GM18873 (cell line): Measurements from ENCODE around the gene DDIAS.
A peak's percentile ranks its signal among the peaks of the same experiment; 100 is the strongest.
"Not testable (repeated sequence)": the region's sequence is repeated elsewhere in the genome, so short reads cannot be mapped to it uniquely, and the experiment has no call there.

Experiments
- ATAC-seq: cut with Tn5 transposase; IDR thresholded peaks from one replicate; pipeline ENCODE4 v1.9.1; 2021; ENCODE audit warnings: mild to moderate bottlenecking, moderate library complexity, moderate number of reproducible peaks; ENCODE audit not compliant: unreplicated experiment, low FRiP score

DDIAS gene

DNA sequence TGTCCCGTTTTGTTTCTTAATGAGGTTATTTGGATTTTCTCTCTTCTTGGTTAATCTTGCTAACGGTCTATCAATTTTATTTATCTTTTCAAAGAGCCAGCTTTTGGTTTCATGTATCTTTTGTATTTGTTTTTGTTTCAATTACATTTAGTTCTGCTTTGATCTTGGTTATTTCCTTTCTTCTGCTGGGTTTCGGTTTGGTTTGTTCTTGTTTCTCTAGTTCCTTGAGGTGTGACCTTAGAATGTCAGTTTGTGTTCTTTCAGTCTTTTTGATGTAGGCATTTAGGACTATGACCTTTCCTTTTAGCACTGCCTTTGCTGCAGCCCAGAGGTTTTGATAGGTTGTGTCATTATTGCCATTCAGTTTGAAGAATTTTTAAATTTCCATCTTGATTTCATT, 18.7 kb downstream of the DDIAS start:
- not testable (repeated sequence) for ATAC-seq

DNA sequence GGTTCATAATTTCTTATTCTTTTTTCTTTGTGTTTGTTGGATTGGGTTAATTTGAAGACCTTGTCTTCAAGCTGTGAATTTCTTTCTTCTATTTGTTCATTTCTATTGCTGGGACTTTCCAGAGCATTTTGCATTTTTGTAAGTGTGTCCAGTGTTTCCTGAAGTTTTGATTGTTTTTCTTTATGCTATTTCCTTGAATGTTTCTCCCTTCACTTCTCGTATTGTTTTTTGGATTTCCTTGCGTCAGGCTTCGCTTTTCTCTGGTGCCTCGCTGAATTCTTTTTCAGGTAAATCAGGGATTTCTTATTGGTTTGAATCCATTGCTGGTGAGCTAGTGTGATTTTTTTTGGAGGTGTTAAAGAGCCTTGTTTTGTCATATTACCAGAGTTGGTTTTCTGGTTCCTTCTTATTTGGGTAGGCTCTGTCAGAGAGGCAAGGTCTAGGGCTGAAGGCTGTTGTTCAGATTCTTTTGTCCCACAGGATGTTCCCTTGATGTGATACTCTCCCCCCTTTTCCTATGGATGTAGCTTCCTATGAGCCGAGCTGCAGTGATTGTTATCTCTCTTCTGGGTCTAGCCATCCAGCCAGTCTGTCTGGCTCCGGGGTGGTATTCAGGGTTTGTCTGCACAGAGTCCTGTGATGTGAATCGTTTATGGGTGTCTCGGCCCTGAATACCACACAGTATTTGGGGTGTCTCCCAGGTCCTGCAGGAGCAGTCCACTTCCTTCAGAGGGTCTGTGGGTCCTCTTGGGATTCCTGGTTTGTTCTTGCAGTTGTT, 21.0 kb downstream of the DDIAS start:
- not testable (repeated sequence) for ATAC-seq

DNA sequence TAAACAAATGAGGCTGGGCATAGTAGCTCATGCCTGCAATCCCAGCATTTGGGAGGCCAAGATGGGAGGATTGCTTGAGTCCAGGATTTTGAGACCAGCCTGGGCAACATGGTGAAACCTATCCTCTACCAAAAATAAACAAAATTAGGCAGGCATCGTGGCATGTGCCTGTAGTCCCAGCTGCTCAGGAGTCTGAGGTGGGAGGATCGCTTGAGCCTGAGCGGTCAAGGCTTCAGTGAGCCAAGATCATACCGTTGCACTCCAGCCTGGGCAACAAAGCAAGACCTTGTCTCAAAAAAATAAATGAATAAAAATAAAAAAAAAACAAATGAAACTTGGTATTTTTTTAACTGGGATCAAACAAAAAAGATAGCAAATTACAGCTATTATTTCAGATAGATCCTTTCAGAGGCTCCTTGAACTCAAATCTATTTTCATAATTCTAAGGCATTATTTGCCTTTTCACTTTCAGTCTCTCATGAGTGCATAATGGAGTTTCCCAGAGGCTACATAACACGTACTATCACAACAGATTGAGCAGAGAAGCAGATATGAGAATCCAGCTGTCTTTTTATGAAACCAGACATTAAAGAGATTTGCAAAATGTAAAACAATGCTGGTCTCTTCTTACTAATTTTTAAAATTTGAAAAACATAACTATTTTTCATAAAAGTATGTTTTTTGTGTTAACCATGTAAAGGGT, 23.1 kb downstream of the DDIAS start:
- ATAC-seq: no peak

GRCh38 chr11:82927264-82927880, 25.8 kb downstream of the DDIAS start:
- no peak for ATAC-seq

DNA sequence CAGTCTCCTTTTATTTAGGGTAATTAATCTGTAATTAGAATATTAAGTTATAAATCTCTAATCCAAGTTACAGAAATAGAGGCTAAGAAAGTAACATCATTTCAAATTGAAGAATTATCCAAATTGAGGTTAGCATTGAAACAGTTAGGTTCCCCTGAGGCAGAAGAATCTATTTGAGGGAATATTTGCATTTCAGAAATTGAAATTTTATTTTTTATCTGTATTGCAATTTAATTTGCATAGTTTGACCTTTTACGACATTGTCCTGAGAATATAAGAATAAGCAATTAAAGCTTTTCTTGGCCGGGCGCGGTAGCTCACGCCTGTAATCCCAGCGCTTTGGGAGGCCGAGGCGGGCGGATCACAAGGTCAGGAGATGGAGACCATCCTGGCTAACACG, 27.6 kb downstream of the DDIAS start:
- ATAC-seq: no peak

GRCh38 chr11:82930229-82930628, 28.7 kb downstream of the DDIAS start:
- no peak for ATAC-seq

GRCh38 chr11:82930734-82931133, 29.2 kb downstream of the DDIAS start:
- no peak for ATAC-seq

- no peak for ATAC-seq
These were observed 31.0 kb downstream of the DDIAS start for GRCh38 chr11:82932564-82932963.

DNA sequence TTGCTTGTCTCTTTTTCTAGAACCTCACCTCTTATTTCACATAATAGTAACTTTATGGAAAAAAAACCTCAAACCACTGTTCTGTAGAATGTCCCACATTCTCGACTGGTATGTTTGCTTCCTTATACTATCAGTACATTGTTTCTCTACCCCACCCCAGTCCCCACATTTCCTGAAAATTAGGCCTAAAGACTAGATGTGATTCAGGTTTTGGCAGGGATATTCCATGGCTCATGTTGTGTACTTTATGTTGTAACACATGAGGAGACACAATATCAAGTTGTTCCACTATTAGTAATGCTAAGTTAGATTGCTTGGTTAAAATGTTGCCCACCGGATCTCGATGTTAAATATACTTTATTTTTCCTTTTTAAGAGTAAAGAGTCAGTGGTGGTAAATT, 34.7 kb downstream of the DDIAS start:
- ATAC-seq: no peak

DNA sequence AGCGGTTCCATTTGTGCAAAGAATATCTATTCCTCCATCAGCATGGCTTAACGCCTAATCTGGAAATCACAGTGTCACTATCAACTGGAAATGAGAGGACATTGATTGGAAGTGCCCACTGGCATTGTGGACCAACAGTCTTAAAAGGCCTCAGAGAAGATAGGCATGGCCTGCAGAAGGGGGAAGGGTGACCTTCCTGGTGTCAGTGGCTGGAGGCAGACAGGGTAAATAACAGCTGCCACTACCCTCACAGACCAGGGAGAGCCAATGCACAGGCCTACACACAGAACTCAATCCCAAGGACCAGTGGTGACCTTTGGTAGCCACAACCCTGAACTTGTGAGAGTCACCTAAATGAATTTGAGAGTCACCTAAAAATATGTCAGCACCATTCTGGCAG, 36.0 kb downstream of the DDIAS start:
- ATAC-seq: no peak

GRCh38 chr11:82939456-82939855, 37.9 kb downstream of the DDIAS start:
- ATAC-seq: no peak

DNA sequence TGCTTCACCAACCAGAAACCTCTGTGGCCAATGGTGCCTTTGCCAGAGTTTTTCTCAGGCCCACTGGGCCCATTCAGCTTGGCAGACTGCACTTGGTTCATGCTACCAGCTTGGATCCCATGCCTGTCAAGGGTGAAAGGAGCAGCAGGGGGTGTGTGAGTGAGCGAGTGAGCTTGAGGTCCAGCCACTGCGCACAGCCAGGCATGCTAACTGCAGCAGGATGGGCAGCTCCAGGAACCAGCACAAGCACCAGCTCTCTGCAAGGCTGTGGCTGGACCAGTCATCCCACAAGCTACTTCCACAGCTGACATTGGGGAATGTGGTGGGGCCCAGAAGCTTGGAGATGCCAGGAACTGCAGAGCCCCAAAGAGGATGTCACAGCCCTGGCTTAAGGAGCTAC, 40.8 kb downstream of the DDIAS start:
- no peak for ATAC-seq

DNA sequence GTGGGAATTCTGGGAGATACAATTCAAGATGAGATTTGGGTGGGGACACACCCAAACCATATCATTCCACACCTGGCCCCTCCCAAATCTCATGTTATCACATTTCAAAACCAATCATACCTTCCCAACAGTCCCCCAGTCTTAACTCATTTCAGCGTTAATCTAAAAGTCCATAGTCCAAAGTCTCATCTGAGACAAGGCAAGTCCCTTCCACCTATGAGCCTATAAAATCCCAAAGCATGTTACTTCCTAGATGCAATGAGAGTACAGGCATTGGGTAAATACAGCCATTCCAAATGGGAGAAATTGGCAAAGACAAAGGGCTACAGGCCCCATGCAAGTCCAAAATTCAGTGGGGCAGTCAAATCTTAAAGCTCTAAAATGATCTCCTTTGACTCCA, 41.9 kb downstream of the DDIAS start:
- ATAC-seq: not testable (repeated sequence)

- ATAC-seq: no peak
These were observed 42.7 kb downstream of the DDIAS start for GRCh38 chr11:82944198-82944597.

- not testable (repeated sequence) for ATAC-seq
These were observed 43.5 kb downstream of the DDIAS start for GRCh38 chr11:82945041-82945440.

GRCh38 chr11:82945682-82946081, 44.1 kb downstream of the DDIAS start:
- ATAC-seq: no peak

GRCh38 chr11:82949352-82949751, 47.8 kb downstream of the DDIAS start:
- ATAC-seq: no peak

DNA sequence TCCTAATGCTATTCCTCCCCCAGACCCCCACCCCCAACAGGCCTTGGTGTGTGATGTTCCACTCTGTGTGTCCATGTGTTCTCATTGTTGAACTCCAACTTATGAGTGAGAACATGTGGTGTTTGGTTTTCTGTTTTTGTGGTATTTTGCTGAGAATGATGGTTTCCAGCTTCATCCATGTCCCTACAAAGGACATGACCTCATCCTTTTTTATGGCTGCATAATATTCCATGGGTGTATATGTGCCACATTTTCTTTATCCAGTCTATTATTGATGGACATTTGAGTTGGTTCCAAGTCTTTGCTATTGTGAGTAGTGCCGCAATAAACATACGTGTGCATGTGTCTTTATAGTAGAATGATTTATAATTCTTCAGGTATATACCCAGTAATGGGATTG, 49.0 kb downstream of the DDIAS start:
- not testable (repeated sequence) for ATAC-seq

- peak; percentile 47 for ATAC-seq
These were observed 54.4 kb downstream of the DDIAS start for GRCh38 chr11:82955736-82956453.

- peak; percentile 81 for ATAC-seq
These were observed 58.6 kb downstream of the DDIAS start for GRCh38 chr11:82959987-82960778.
